GM23338 (cell line): Measurements from ENCODE around the gene LRMDA. TPM values are rescaled to one million over a fixed set of nuclear protein-coding genes. Genes with fewer than 3 reads are reported as not detected.

Experiments
- EZH2 ChIP-seq: fragments of 200-600 bp; sonication (generic); IDR thresholded peaks from one replicate; pipeline ENCODE4 v1.8.0; 2017; ENCODE audit warnings: antibody characterized with exemption, mild to moderate bottlenecking, low read depth; ENCODE audit not compliant: unreplicated experiment
- EZH2phosphoT487 ChIP-seq: fragments of 200-600 bp; sonication (generic); IDR thresholded peaks from one replicate; pipeline ENCODE4 v1.8.1; 2018; ENCODE audit warnings: antibody characterized with exemption; ENCODE audit not compliant: unreplicated experiment
- JUNB ChIP-seq: IDR thresholded peaks from one replicate; pipeline ENCODE4 v1.6.1; 2016; ENCODE audit warnings: antibody characterized with exemption; ENCODE audit not compliant: unreplicated experiment
- polyA plus RNA-seq: library from polyadenylated mRNA; unstranded; fragments of >200 nt; fragmentation: Nextera tagmentation; extraction: Ambion mirVana; gene quantifications from 2 replicates; pipeline ENCODE4 v1.2.1, GENCODE V29; 2016
- total RNA-seq: library from RNA; depleted of rRNA; stranded (reverse); fragments of >200 nt; shearing (Covaris generic); gene quantifications from 2 replicates; pipeline ENCODE4 v1.2.3, GENCODE V29; 2014
- TF ChIP-seq, protein P1 (sequence below): fragments of 250-450 bp; sonication (Bioruptor Pico); IDR thresholded peaks from 2 replicates; pipeline ENCODE4 v1.5.0; 2020; ENCODE audit warnings: mild to moderate bottlenecking, moderate library complexity
- TF ChIP-seq, protein P2 (sequence below), 2 experiments: fragments of 200-600 bp in 1 of 2; sonication (generic) in 1 of 2; conservative IDR thresholded peaks; 2 replicates each; pipeline versions ENCODE4 v1.5.1 to v1.6.1; 2016 to 2017; ENCODE audit warnings: antibody characterized with exemption in 2 of 2, low read depth in 2 of 2, mild to moderate bottlenecking in 2 of 2, moderate library complexity in 1 of 2
- TF ChIP-seq, protein P3 (sequence below): IDR thresholded peaks from one replicate; pipeline ENCODE4 v1.6.1; 2018; ENCODE audit warnings: antibody characterized with exemption; ENCODE audit not compliant: unreplicated experiment

The LRMDA gene
- total and polyA plus RNA-seq, 2 experiments from 2014 or later = 0.90 to 1.8 TPM

DNA sequence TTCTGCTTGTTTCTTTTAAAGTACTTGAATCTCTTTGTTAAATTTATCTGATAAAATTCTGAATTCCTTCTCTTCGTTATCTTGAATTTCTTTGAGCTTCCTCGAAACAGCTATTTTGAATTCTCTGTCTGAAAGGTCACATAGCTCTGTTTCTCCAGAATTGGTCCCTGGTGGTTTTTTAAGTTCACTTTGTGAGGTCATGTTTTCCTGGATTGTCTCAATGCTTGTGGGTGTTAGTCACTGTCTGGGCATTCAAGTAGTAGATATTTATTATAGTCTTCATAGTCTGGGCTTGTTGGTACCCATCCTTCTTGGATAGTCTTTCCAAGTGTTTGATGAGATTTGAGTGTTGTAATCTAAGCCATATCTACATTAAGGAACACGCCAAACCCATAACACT lies 1060.6 kb downstream of the LRMDA start (continued):
- TF ChIP-seq, protein P1, sequence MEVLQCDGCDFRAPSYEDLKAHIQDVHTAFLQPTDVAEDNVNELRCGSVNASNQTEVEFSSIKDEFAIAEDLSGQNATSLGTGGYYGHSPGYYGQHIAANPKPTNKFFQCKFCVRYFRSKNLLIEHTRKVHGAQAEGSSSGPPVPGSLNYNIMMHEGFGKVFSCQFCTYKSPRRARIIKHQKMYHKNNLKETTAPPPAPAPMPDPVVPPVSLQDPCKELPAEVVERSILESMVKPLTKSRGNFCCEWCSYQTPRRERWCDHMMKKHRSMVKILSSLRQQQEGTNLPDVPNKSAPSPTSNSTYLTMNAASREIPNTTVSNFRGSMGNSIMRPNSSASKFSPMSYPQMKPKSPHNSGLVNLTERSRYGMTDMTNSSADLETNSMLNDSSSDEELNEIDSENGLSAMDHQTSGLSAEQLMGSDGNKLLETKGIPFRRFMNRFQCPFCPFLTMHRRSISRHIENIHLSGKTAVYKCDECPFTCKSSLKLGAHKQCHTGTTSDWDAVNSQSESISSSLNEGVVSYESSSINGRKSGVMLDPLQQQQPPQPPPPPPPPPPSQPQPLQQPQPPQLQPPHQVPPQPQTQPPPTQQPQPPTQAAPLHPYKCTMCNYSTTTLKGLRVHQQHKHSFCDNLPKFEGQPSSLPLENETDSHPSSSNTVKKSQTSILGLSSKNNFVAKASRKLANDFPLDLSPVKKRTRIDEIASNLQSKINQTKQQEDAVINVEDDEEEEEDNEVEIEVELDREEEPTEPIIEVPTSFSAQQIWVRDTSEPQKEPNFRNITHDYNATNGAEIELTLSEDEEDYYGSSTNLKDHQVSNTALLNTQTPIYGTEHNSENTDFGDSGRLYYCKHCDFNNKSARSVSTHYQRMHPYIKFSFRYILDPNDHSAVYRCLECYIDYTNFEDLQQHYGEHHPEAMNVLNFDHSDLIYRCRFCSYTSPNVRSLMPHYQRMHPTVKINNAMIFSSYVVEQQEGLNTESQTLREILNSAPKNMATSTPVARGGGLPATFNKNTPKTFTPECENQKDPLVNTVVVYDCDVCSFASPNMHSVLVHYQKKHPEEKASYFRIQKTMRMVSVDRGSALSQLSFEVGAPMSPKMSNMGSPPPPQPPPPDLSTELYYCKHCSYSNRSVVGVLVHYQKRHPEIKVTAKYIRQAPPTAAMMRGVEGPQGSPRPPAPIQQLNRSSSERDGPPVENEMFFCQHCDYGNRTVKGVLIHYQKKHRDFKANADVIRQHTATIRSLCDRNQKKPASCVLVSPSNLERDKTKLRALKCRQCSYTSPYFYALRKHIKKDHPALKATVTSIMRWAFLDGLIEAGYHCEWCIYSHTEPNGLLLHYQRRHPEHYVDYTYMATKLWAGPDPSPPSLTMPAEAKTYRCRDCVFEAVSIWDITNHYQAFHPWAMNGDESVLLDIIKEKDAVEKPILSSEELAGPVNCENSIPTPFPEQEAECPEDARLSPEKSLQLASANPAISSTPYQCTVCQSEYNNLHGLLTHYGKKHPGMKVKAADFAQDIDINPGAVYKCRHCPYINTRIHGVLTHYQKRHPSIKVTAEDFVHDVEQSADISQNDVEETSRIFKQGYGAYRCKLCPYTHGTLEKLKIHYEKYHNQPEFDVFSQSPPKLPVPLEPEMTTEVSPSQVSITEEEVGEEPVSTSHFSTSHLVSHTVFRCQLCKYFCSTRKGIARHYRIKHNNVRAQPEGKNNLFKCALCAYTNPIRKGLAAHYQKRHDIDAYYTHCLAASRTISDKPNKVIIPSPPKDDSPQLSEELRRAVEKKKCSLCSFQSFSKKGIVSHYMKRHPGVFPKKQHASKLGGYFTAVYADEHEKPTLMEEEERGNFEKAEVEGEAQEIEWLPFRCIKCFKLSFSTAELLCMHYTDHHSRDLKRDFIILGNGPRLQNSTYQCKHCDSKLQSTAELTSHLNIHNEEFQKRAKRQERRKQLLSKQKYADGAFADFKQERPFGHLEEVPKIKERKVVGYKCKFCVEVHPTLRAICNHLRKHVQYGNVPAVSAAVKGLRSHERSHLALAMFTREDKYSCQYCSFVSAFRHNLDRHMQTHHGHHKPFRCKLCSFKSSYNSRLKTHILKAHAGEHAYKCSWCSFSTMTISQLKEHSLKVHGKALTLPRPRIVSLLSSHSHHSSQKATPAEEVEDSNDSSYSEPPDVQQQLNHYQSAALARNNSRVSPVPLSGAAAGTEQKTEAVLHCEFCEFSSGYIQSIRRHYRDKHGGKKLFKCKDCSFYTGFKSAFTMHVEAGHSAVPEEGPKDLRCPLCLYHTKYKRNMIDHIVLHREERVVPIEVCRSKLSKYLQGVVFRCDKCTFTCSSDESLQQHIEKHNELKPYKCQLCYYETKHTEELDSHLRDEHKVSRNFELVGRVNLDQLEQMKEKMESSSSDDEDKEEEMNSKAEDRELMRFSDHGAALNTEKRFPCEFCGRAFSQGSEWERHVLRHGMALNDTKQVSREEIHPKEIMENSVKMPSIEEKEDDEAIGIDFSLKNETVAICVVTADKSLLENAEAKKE = no peak
- TF ChIP-seq, protein P2, sequence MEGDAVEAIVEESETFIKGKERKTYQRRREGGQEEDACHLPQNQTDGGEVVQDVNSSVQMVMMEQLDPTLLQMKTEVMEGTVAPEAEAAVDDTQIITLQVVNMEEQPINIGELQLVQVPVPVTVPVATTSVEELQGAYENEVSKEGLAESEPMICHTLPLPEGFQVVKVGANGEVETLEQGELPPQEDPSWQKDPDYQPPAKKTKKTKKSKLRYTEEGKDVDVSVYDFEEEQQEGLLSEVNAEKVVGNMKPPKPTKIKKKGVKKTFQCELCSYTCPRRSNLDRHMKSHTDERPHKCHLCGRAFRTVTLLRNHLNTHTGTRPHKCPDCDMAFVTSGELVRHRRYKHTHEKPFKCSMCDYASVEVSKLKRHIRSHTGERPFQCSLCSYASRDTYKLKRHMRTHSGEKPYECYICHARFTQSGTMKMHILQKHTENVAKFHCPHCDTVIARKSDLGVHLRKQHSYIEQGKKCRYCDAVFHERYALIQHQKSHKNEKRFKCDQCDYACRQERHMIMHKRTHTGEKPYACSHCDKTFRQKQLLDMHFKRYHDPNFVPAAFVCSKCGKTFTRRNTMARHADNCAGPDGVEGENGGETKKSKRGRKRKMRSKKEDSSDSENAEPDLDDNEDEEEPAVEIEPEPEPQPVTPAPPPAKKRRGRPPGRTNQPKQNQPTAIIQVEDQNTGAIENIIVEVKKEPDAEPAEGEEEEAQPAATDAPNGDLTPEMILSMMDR (conservative IDR thresholded peaks at IDR 0.05; ENCODE audit: low read depth in 2 of 2) = no peak
- TF ChIP-seq JUNB (no peak), EZH2phosphoT487 (no peak), EZH2 (no peak)
- TF ChIP-seq, protein P3, sequence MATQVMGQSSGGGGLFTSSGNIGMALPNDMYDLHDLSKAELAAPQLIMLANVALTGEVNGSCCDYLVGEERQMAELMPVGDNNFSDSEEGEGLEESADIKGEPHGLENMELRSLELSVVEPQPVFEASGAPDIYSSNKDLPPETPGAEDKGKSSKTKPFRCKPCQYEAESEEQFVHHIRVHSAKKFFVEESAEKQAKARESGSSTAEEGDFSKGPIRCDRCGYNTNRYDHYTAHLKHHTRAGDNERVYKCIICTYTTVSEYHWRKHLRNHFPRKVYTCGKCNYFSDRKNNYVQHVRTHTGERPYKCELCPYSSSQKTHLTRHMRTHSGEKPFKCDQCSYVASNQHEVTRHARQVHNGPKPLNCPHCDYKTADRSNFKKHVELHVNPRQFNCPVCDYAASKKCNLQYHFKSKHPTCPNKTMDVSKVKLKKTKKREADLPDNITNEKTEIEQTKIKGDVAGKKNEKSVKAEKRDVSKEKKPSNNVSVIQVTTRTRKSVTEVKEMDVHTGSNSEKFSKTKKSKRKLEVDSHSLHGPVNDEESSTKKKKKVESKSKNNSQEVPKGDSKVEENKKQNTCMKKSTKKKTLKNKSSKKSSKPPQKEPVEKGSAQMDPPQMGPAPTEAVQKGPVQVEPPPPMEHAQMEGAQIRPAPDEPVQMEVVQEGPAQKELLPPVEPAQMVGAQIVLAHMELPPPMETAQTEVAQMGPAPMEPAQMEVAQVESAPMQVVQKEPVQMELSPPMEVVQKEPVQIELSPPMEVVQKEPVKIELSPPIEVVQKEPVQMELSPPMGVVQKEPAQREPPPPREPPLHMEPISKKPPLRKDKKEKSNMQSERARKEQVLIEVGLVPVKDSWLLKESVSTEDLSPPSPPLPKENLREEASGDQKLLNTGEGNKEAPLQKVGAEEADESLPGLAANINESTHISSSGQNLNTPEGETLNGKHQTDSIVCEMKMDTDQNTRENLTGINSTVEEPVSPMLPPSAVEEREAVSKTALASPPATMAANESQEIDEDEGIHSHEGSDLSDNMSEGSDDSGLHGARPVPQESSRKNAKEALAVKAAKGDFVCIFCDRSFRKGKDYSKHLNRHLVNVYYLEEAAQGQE = no peak
